Inflammatory macrophage (primary cell): ENCODE data around the gene ZNF106.

ENCODE experiments used
- DNase-seq, 2 donors: peaks; one replicate each; pipeline ENCODE4 v3.0.0-alpha.2; 2020 to 2022

ZNF106 gene

DNA sequence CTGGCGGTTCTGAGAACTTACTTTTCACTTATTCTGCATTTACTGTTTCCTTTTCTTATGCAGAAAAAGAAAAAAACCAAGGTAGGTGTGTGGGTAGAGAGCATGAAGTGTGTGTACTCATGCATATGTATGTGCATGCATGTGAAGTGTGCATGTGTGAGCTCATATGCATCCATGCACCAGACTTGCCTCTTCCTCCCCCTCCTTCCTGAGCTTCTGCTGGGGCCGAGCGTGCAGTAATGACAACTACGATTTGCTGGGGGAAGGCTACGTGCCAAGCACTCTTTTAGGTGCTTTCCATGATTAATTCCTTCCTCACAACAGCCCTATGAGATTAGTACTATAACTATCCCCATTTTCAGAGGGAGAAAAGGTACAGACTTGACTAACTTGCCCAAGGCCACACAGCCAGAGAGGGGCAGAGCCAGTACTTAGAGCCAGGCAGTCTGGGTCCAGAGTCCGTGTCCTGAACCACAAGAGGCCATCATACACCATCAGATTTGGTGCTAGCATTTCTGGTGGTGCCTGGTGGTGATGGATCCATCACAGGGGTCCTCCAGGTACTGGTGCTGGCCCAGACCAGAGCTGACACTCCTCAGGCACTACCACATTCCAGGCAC is 85.0 kb downstream of the ZNF106 start:
- DNase-seq = peak in 1 of 2 donors; percentile 13

DNA sequence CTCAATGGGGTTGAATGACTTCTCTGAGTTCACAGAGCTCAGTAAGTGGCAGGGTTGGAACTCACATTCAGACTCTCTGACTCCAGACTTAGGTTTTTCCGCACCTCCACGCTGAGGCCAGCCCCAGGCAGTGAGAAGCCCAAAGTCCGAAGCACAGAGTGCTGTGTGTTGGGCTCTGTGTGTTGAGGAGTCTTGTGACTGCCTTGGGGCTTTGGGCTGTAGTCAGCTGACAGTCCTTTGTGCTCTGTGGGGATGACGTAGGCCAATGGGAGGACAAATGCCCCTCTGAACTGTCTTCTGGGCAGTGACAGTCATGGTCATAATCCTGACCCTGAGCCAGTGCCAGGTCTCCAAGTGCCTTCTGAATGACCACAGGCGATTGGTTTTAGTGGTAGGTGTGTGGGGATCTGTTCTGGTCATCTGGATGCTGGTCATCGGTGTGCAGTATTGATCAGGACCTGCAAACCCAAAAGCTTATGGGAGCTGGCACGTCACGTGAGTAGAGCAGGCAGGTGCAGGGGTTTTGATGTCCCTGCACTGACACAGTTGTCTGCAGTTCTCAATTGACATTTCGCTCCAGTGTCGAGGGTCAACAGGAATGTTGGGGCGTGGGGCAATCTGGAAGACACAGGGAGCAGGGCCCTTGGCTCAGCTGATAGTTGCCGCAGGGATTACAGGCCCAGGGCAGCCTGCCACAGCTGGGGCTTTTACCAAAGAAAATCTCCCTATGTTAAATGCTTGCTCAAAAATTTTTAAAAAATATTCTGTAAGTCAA is 86.3 kb downstream of the ZNF106 start:
- peak in 1 of 2 donors; percentile 4 for DNase-seq

DNA sequence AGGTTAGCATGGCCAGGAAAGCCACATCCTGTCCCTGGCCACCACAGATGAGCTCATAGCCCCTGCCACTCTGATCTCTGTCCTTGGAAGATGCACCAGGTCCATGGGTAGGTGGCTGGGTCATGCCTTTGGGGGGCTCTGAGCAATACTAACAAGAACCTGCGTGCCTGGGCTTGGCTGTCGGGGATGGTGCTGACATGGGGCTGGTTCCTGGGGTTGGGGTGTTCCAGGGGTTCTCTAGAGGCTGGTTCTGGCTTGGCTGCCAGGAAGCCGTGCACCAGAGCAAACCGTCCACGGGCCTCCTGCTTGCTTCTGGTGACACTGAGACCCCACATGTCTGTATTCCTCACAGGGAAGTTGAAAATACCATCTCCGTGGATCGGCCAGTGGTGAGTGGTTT is 87.6 kb downstream of the ZNF106 start:
- no peak for DNase-seq

DNA sequence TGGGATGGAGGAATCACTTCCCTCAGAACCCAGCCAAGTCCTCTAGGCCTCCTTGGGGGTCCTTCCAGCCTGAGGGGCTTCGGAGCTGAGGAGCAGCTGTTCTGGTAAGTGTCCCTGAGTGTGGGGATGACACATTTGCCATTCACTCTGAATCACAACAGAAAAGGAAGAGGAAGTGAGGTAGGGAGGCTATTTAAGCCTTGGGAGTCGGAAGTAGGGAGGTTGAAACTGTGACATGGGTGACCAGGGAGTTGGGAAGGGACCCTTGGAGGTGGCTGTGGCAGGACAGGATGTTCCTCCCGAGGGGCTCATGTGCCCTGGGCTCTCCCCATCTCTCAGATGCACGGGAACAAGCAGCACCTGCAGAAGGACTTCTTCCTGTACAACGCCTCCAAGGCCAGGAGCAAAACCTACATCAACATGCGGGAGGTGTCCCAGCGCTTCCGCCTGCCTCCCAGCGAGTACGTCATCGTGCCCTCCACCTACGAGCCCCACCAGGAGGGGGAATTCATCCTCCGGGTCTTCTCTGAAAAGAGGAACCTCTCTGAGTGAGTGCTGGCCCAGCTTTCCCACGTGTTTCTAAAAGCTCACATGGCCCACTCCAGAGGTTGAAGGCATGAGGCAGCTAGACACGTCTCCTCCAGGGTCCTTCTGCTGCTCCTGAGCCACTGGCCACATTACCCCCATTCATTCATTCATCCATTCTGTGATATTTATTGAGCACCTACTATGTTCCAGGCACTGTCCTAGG is 88.3 kb downstream of the ZNF106 start:
- DNase-seq = peak; percentile 58 to 87

DNA sequence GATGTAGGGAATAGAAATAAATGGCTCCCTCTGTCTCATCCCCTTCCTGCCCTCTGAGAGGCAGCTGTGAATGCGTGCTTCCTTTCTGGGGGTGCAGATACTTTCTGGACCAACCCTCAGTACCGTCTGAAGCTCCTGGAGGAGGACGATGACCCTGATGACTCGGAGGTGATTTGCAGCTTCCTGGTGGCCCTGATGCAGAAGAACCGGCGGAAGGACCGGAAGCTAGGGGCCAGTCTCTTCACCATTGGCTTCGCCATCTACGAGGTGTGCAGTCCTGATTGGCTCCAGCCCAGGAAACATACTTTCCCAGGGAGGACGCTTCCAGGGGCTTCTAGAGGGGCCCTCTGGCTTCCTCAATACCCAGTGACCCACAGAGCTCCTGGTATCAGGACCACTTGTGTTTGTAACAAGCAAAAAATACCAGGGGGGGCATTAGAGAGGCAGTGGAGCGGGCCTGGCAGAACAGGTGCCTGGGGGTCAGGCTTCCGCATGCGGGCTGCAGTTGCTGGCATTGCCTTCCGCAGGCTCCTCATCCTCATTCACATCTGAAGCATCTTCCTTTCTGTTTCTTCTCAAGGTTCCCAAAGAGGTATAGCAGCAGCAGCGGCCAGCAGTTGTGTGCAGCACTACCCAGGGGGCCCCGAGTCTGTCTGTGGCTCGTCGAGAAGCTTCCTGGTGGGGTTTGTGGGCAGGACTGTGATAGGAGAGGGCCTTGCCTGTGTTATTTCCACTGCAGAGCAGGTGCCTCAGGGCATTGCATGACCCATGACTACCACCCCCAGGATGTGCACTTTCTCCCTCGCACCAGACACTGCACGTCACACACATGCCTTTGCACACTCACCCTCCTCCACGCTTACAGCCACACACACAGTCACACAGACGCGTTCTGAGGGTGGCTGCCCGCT is 89.1 kb downstream of the ZNF106 start:
- DNase-seq = peak in 1 of 2 donors; percentile 13

DNA sequence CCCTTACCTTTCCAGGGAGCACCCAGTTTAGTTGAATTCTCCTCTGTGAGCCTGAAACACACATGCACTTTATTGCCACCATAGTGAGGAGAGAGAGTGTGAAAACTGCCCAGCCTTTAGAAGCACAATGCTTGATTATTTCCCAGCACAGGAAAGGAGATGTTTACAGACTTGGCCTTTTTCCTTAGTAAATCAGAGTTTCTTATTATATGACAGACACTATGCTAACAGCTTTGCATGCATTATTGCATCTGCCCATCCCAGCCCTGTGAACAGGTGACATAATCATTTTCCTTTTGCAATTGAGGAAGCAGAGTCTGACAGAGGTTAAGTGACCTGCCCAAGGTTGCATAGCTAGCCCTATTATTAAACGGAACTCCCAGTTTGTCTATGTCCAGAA is 95.1 kb downstream of the ZNF106 start:
- DNase-seq = no peak

DNA sequence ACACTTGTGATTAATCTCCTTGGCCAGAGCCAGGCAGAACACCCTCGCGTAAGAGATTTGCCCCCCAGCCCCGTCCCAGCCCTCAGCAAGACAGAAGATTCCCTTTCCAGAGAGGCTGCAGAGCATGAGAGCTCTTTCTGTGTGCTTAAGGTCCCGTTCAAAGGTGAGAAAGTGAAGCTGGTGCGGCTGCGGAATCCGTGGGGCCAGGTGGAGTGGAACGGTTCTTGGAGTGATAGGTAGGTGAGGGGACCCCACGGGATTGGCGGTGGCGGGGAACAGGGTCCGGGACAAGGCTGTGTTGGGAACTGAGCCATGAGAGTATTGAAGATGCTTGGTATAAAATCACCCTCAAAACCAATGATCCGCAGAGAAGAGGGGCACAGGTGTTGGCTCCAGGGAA is 96.8 kb downstream of the ZNF106 start:
- no peak for DNase-seq

DNA sequence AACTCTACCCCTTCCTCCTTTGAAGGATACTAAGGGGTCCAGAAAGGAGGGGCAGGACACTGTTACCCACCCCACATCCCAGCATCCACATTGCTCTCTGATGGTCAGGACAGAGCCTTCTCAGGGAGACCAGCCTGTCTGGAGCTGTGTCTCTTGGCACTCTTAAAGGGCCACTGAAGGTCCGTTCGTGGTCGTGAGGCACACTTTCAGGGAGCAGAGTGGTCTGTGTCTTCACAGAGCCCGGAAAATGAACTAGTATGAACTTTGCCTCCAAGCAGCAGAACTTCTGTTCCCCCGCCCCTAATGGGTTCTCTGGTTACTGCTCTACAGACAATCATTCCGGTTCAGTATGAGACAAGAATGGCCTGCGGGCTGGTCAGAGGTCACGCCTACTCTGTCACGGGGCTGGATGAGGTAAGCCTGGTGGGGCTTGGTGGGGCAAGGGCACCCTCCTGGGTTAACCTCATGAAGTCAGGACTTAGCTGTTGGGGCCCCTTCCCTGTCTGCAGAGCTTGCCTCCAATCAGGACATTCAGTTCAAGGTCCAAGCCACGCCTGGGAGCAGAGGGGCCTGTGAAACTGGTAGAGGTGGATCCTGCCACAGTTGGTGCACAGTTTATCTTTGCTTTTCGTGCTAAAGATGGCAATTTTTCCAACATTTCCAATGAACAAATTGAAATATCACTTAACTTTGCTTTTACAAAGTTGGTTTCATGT is 98.5 kb downstream of the ZNF106 start:
- no peak for DNase-seq

DNA sequence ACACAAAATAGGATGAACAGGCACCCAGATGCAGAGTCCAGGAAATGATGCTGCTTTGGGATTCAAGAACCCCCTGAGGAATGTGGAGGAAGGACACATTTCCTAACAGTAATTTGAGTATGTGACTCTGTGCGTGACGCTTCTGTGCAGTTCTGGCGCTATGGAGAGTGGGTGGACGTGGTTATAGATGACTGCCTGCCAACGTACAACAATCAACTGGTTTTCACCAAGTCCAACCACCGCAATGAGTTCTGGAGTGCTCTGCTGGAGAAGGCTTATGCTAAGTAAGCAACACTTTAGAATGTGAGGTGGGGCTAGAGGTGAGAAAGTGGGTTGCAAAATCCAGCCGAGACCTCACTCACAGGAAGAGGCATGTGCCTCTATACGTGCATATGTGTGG is 103.3 kb downstream of the ZNF106 start:
- DNase-seq = no peak

DNA sequence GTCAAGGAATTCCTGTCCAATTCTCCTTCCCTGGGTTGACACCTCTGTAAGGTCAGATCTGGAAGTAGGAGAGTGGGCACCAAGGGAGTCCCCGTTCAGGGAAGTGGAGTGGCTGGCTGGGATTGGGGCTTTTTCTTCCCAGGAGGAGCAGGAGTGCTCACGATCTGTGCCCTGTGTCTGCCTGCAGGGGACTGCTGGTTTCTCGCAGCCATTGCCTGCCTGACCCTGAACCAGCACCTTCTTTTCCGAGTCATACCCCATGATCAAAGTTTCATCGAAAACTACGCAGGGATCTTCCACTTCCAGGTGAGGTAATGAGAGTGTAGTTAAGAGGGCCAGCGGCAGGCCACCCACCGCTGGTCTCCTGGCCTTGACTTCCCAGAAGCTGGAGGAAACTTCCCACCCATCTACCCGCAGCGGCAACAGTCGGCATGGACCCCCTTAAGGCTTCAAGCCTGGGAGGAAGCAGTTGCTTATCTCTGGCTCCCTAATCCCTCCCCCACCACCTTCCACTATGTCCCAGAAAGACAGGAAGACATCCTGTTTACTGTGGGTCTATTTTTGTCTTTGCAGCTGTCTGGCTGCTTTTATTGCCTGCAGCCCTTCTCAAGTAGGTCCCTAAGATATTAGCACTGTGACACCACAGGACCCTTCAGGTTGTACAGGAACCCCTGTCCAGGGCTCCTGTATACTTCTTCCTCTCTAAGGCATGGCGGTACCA is 104.8 kb downstream of the ZNF106 start:
- no peak for DNase-seq

DNA sequence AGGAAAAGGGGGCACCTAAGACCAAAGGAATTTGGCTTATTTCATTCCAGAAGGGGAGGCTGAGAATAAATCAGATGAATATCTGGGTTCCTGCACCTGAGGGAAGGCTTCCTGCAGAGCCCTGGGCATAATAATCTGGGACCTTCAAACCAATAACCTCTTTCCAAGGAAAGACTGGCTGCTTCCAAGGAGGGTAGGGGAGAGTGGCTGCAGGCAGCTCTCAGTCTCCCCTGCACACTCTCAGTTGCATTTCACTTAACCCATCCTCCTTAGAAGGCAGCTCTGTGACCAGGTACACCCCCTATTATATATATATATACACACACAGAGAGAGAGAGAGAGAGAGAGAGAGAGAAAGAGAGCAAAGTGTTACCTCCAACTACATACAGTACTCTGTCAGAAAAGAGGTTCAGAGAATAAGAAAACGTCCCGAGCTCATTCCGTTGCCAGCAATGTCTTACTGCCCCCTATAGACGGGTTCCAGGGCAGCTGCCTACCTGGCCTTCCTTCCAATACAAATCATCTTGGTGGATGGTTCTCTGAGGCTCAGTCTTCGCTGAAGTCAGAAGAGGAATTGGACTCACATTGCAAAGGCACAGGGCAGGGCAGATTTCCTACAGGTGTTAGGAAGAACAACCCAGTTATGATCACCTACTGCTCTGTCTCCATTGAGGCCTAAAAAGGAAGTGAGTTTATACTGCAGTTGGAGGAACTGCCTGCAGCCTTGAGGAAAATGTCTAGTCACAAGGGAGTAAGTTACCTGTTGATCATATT is 105.5 kb downstream of the ZNF106 start:
- DNase-seq = peak; percentile 43 to 48

DNA sequence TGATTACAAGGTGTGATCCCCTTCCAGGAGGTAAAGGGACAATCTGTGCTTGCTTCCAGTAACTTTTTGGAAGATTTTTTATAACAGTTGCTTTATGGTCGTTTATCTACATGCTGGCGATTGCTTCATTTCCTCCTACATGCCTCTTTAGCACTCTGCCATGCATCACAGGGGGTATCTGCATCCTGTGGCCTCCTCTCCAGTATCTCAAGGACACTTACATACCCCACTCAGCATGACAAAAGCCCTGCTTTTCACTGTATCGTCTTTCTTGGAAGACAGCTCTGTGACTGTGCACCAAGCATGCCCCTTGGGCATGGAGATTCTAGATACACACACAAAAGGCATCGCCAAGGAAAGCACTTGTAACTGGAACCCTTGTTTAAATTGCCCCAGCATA is 106.3 kb downstream of the ZNF106 start:
- no peak for DNase-seq

DNA sequence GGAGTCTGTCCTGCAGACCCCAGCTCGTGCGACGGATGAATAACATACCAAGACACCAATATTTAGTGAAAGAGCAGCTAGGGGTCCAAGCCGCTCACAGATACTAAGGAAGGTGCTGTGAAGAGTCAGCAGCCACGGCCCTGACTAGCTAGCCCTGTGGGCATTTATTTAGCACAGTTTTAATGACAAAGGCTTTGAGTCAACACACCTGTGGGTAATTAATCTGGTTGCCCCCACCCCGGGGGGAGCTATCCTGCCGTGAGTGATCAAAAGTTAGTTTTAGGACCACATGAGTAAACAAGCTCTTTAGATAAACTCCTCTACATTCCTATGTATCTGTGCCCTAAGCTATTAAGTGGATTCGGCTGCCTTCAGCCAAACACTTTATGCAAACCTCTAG is 112.9 kb downstream of the ZNF106 start:
- DNase-seq = no peak

DNA sequence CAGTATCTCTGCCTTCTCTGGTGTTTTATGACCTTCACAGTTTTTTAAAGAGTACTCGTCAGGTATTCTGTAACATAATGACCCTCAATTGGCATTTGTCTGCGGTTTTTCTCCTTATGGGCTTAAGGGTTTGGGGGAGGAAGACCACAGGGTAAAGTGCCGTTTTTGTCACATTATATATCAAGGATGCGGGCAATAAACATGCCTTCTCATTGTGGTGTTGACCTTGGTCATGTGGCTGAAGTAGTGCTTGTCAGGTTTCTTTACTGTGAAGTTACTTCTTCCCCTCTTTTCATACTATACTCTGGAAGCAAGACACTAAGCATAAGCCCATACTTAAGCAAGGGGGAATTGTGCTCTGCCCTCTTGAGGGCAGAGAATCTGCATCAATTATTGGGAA is 115.0 kb downstream of the ZNF106 start:
- no peak for DNase-seq

DNA sequence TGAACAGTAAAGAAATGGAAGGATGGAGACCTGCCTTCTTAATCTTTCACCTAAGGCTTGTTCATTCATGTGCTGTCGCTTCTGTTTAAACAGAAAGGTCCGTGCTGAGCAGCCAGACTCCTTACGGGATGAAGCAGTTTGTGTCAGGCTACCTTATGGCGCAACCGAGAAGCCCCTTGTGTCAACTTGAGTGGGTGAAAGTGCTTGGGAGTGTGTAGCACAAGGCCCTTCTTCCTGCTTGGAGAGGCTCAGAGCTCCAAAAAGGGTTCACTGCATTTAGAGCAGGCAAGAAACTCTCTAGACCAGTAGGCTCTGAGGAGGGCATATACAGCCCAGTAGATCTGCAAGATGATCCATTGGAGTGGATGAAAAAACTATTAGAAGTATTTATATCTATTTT is 115.7 kb downstream of the ZNF106 start:
- DNase-seq = no peak

DNA sequence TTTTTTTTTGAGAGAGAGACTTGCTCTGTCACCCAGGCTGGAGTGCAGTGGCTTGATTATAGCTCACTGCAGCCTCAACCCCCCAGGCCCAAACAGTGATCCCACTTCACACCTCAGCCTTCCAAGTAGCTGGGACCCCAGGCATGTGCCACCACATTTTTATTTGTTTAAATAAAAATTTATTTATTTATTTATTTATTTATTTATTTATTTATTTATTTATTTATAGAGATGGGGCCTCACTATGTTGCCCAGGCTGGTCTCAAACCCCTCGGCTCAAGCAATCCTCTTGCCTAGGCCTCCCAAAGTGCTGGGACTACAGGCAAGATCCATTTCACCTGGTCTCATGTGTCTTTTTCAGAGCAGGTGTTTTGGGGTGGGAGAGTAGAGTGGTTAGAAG is 116.1 kb downstream of the ZNF106 start:
- no peak for DNase-seq

DNA sequence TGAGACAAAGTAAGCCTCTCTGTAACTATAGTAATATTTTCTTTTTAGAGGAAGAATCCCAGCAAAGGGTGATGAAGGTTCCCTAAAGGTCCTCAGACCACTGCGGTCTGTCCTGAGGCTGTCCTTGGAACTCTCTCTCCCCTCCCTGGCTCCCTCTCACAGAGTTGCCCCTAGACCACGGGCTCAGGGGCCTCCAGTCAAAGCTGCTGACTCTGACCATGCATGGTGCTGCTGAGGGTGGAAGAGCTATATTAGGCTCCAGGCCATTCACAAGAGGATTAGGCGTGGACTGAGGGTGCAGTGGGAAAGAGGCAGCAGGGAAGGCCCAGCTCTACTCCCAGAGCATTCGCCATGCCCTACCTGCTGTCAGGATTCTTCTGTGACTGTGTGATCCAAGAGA is 117.0 kb downstream of the ZNF106 start:
- no peak for DNase-seq

DNA sequence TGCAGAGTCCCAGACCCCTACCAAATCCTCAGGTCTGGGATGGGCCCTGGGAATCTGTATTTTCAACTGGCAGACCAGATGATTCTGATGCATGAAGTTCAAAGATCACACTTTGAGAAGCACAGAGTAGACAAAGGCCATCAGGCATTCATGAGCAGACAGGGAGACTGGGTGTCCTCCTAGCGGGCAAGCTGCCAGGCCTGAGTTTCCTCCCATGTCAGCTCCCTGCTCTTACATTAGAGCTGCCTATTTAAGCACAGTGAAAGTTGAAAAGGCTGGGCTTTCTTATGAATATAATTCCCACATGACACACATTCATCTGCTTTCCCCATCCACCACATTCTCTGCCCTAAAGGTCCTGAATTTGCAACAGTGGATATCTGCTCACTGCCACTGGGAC is 117.7 kb downstream of the ZNF106 start:
- no peak for DNase-seq

DNA sequence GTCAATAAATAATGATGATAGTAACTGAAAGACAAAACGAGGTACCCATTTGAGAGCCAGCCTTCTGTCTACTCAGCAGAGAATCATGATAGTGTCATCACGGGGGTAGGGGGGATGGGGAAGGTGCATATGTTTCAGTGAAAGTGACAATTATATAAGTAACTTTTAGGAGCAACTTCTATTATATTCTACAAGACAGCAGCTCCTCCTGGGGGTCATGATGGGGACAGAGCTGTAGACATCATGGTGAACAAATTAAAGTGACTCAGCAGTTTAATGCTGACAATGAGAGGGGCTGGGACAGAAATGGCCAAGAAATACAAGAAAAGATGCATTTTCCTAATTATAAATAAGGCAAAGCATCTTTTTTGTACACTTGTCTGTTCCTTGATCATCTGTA is 119.8 kb downstream of the ZNF106 start:
- DNase-seq = peak; percentile 10 to 41

DNA sequence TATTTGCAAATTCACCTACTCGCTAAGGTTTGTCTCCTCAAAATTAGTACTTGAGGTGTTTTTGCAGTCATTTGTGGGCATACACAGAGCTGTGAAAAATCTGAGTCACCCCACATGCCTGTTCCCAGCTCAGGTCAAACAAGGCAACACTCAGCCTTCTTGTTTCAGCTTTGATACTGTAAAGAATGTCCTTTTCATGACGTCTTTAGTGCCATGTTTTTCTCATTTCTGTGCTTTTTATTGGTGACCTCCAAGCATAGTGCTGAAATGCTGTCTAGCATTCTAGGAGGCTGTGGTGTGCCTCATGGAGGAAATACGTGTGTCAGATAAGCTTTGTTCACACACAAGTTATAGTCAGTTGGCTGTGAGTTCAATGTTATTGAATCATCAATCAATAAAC is 122.8 kb downstream of the ZNF106 start:
- DNase-seq = no peak

DNA sequence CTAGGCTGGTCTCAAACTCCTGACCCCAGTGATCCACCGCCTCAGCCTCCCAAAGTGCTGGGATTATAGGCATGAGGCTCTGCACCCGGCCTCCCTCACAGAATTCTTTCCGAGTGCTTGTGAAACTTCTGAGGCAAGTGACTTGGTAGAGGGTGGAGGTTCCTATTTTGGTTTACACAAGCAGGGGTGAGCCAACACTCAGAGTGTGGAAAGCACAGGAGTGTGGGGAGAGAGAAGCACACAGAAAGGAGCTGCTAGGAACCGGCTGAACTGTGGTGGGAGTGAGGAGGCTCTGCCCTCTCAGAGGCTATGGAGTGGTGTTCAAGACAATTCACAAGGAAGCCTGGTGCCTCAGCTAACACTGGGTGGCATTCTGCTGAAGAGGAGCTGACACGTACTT is 123.9 kb downstream of the ZNF106 start:
- peak; percentile 96 to 97 for DNase-seq
